Measurements from ENCODE around the gene DAPK1.
A peak's percentile ranks its signal among the peaks of the same experiment; 100 is the strongest.

Gene DAPK1

DNA sequence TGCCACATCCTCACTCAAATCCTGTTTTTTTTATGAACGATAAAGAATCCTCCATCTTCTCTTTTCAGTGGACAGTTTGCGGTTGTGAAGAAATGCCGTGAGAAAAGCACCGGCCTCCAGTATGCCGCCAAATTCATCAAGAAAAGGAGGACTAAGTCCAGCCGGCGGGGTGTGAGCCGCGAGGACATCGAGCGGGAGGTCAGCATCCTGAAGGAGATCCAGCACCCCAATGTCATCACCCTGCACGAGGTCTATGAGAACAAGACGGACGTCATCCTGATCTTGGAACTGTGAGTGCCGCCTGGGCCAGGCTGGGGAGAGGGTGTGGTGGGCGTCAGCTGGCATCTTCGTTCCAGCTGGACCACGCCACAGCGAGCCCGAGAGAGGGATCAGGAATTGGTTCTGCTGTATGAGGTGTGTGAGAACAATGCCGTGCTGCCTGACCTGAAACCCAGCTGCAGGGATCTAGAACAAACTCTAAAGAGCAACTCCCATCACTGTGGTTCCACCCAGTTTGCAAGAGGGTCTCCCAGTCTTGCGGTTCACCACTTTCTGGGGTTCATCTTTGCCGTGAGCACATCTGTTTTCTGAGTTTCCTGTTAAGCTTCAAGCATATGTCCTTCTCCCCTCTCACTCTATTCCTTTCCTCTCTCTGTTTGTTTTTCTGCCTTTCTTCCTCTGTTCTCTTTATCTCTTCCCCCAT lies 107.4 kb downstream of the DAPK1 start:
- Histone ChIP-seq H3K4me1 (no peaks in the 10 kb centered on the region), H3K36me3 (no peaks in the 10 kb centered on the region), H4K20me1 (no peaks in the 10 kb centered on the region), H3K4me2 (no peak overlapping the region), H3K4me3 (no peak overlapping the region), H3K27me3 (no peaks in the 10 kb centered on the region), H3K9ac (no peak overlapping the region), H3K9me3 (peaks cover 13% of the 10 kb centered on the region), H3K27ac (no peak overlapping the region)
- TF ChIP-seq Cebpa-rat (IDR thresholded peaks at IDR 0.05): no peak

DNA sequence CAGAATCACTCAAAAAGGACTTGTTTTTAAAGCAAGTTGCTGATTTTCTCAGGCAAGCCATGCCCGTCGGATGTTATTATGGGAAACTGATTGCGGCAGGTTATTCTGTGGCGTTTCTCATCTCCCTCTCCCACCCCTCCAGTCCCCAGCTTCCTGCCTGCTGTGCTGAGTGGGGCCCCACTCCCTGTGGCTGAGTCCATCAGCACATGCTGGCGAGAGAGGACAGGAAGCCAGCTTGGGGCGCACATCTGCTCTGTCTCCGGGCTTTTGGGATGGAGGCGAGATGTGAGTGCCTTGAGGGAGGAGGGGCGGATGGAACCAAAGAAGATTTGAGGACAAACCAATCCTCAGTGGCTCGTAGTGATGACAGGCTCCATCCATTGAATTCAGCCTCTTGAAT lies 108.0 kb downstream of the DAPK1 start:
- Histone ChIP-seq H3K27me3 (no peaks in the 10 kb centered on the region), H3K27ac (no peak overlapping the region), H3K9me3 (peaks cover 13% of the 10 kb centered on the region), H3K36me3 (no peaks in the 10 kb centered on the region), H3K4me1 (no peaks in the 10 kb centered on the region), H3K9ac (no peak overlapping the region), H3K4me2 (no peak overlapping the region), H4K20me1 (no peaks in the 10 kb centered on the region), H3K4me3 (no peak overlapping the region)
- TF ChIP-seq Cebpa-rat (IDR thresholded peaks at IDR 0.05): no peak

DNA sequence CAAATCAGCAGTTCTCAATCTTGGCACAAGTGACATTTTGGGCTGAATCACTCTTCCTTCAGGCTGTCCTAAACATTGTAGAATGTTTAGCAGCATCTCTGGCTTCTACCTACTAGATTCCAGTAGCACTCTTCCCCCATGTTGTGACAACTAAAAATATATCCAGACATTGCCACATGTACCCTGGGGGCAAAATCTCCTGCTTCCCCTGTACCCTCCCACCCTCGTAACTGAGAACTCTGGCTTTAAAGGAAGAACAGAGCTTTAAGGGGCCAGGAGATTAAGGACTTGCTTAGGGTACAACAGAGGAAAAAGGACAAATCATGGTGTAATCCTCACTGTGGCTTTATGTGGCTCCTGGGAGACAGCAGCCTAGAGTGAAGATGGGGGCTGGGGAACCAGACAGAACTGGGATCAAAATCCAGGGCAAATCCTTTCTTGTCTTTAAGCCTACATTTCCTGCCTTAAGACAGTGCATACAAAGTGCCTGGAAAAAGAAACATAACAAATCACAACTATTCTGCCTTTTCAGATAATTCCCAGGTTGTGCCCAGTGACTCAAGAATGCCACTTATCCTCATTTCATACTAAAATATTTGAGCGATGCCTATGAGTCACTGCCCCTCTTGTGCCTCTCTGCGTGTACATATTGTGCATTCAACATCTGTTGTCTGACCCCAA lies 109.3 kb downstream of the DAPK1 start:
- Histone ChIP-seq H3K9me3 (peaks cover 13% of the 10 kb centered on the region), H3K4me1 (no peaks in the 10 kb centered on the region), H3K36me3 (no peaks in the 10 kb centered on the region), H4K20me1 (no peaks in the 10 kb centered on the region), H3K9ac (no peak overlapping the region), H3K4me2 (no peak overlapping the region), H3K27ac (no peak overlapping the region), H3K27me3 (no peaks in the 10 kb centered on the region), H3K4me3 (no peak overlapping the region)
- TF ChIP-seq Cebpa-rat (IDR thresholded peaks at IDR 0.05): no peak

DNA sequence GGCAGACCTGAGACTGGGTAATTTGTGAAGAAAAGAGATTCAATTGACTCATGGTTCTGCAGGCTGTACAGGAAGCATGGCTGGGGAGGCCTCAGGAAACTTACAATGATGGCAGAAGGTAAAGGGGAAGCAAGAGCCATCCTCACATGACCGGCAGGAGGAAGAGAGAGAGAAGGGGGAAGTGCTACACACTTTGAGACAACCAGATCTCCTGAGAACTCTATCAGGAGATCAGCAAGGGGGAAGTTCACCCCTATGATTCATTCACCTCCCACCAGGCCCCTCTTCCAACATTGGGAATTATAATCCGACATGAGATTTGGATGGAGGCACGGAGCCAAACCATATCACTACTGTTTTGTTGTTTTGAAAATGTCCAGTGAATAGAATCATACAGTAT lies 110.2 kb downstream of the DAPK1 start:
- H3K4me3 ChIP-seq: no peak overlapping the region
- H3K27ac ChIP-seq: no peak overlapping the region
- H3K9ac ChIP-seq: no peak overlapping the region
- peaks cover 13% of the 10 kb centered on the region for H3K9me3 ChIP-seq
- no peaks in the 10 kb centered on the region for H3K36me3 ChIP-seq
- no peaks in the 10 kb centered on the region for H4K20me1 ChIP-seq
- no peaks in the 10 kb centered on the region for H3K27me3 ChIP-seq
- no peak overlapping the region for H3K4me2 ChIP-seq
- no peaks in the 10 kb centered on the region for H3K4me1 ChIP-seq
- TF ChIP-seq Cebpa-rat (IDR thresholded peaks at IDR 0.05): no peak

DNA sequence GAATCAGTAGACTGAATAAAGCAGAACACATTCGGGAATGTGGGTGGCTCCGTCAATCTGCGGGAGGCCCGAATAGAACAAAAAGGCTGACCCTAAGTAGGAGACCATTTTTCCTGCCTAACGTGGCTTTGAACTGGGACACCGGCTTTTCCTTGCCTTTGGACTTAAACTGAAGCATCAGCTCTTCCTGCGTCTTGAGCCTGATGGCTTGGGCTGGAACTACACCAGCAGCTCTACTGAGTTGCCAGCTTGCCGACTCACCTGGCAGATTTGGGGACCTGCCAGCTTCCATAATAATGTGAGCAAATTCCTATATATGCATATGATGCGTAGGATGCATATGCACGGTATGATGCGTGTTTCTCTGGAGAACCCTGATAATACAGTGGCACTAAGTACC lies 111.3 kb downstream of the DAPK1 start:
- H3K9ac ChIP-seq: no peak overlapping the region
- TF ChIP-seq Cebpa-rat (IDR thresholded peaks at IDR 0.05): no peak
- H3K4me3 ChIP-seq: no peak overlapping the region

DNA sequence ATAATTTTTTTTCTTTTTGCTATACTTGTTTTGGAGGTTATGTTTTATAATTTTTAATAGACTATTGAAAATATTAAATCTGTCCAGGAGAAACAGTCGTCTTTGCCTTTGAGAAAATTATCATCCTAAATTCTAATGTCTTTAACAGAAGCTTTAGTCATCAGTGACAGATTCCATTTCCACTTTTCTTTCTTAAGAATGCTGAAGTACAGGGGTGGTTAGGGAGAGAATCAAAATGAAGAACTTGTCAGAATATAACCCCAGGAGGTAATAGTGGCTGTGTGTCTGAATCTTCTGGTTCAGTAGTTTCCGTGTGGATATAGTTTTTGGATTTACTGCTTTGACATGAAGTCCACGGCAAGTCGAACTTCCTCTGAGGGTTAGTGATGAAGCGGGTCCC lies 111.8 kb downstream of the DAPK1 start:
- Histone ChIP-seq H3K36me3 (no peaks in the 10 kb centered on the region), H3K27ac (no peak overlapping the region), H3K9ac (no peak overlapping the region), H3K27me3 (no peaks in the 10 kb centered on the region), H3K4me2 (no peak overlapping the region), H3K9me3 (peaks cover 13% of the 10 kb centered on the region), H3K4me1 (no peaks in the 10 kb centered on the region), H4K20me1 (no peaks in the 10 kb centered on the region), H3K4me3 (no peak overlapping the region)
- no peak for TF ChIP-seq Cebpa-rat (IDR thresholded peaks at IDR 0.05)

More for the DNA sequence above, 111.3 kb downstream of the DAPK1 start:
- Histone ChIP-seq H3K27me3 (no peaks in the 10 kb centered on the region), H3K27ac (no peak overlapping the region), H3K9me3 (peaks cover 13% of the 10 kb centered on the region), H3K4me2 (no peak overlapping the region), H3K4me1 (no peaks in the 10 kb centered on the region), H4K20me1 (no peaks in the 10 kb centered on the region), H3K36me3 (no peaks in the 10 kb centered on the region)

DNA sequence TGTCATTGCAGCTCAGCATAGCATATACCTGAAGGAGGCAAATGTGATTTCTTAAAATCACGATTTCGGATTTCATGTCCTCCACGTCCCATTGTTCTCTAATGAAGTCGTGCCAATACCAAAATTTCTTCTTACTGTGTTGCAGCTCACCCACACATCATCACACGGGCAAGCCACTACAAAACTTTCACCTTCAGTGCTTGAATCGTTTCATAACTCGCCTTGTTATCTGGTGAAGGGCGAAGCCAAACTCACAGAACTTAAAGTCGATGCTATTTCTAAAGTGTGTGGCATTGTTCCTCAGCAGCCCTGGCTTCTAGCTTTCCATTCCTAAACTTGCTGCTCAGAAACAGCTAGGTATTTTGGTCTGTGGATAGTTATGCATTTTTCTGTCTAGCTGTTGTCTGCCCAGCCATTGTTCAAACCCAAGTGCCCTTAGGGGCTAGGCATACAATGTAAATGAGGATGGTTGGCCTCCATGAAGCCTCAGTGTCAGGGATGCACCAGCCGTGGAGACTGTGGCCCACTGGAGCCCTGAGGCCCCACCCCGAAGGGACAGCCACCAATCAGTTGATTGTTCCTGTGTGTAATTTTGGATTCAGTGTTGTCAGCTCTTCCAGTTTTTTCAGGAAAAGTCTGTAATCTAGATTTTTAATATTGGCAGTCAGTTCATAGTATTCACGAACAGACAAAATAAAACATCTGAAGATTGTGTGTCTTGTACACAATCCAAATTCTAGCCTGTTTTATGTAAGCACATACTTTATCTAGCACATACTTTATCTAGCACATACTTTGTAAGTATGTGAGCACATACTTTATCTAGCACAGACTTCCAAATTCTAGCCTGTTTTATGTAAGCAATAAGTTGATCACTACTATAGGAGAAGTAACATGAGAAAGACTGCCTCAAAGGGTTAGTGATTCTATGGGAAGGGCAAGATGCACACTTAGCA lies 112.8 kb downstream of the DAPK1 start:
- no peak for TF ChIP-seq Cebpa-rat (IDR thresholded peaks at IDR 0.05)
- Histone ChIP-seq H3K4me2 (no peak overlapping the region), H3K9me3 (peaks cover 13% of the 10 kb centered on the region), H3K27ac (no peak overlapping the region), H3K27me3 (no peaks in the 10 kb centered on the region), H3K36me3 (no peaks in the 10 kb centered on the region), H3K4me1 (no peaks in the 10 kb centered on the region), H4K20me1 (no peaks in the 10 kb centered on the region), H3K4me3 (no peak overlapping the region), H3K9ac (no peak overlapping the region)

DNA sequence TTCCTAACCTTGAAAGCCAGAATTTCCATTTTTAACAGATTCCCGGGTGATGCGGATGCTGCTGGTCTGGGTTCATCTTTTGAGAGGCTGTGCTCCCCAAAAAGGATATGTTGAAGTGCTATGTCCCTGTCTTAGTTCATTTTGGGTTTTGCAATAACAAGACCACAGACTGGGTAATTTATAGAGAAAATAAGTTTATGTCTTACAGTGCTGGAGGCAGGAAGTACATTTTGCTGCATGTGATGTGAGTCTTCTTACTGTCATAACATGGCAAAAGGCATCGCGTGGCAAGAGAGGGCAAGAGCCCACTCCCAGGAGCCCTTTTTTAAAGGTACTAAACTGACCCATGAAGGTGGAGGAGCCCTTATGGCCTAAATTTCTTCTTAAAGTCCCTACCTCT lies 114.1 kb downstream of the DAPK1 start:
- Histone ChIP-seq H3K27me3 (no peaks in the 10 kb centered on the region), H3K36me3 (no peaks in the 10 kb centered on the region), H3K9ac (no peak overlapping the region), H3K4me2 (no peak overlapping the region), H3K9me3 (peaks cover 13% of the 10 kb centered on the region), H3K4me3 (no peak overlapping the region), H4K20me1 (no peaks in the 10 kb centered on the region), H3K27ac (no peak overlapping the region), H3K4me1 (no peaks in the 10 kb centered on the region)
- no peak for TF ChIP-seq Cebpa-rat (IDR thresholded peaks at IDR 0.05)

DNA sequence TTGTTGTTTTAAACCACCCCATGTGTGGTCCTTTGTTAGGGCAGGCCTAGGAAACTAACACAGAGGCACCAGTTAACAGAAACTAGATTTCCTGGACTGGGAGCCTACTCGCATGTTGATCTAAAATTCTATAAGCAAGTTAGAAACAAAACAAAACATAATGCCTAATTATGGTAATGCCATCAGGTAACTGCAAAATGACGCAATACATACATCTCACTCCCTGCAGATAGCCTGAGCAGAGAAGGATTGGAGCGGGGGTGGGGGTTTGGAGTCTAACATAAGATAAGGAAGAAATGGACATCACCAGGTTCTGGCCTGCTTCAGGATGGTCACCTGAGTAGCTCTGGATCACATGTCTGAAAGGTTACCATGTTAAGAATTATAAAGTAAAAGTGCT lies 114.9 kb downstream of the DAPK1 start:
- Histone ChIP-seq H3K9me3 (peaks cover 9% of the 10 kb centered on the region), H3K36me3 (no peaks in the 10 kb centered on the region), H3K27ac (no peak overlapping the region), H4K20me1 (no peaks in the 10 kb centered on the region), H3K27me3 (no peaks in the 10 kb centered on the region), H3K9ac (no peak overlapping the region), H3K4me2 (no peak overlapping the region), H3K4me1 (no peaks in the 10 kb centered on the region), H3K4me3 (no peak overlapping the region)
- TF ChIP-seq Cebpa-rat (IDR thresholded peaks at IDR 0.05): peak; percentile 49; the same call in 1 of the 2 replicates

All from BLaER1 (cell line).